OCI-LY7 (cell line): ENCODE data around the gene GHRHR. TPM values are rescaled to one million over a fixed set of nuclear protein-coding genes. Genes with fewer than 3 reads are reported as not detected.

ENCODE experiments used
- BruUV-seq: library from RNA; stranded (reverse); fragments of 400-500 nt; replicated peaks from 2 replicates; lab custom pipeline; 2021; lab: Mats Ljungman, UMichigan
- CTCF ChIA-PET: fragments of 300-600 bp; sonication (Branson Sonifier 250); formaldehyde crosslinking; loops from one replicate; lab custom pipeline; 2022; ENCODE audit warnings: antibody characterized with exemption; ENCODE audit not compliant: unreplicated experiment; lab: Charles Lee
- POLR2A ChIA-PET: fragments of 300-600 bp; sonication (Branson Sonifier 250); formaldehyde crosslinking; loops from one replicate; lab custom pipeline; 2022; ENCODE audit warnings: antibody characterized with exemption; lab: Charles Lee
- DNase-seq: peaks from one replicate; pipeline ENCODE4 v3.0.0-alpha.2; 2015; ENCODE audit warnings: low spot score
- H2AFZ ChIP-seq: fragments of 200-600 bp; sonication (generic), shearing (Covaris generic); 2 replicates; pipeline ENCODE4 v1.6.1; 2014; ENCODE audit warnings: mild to moderate bottlenecking, antibody characterized with exemption, low read length, moderate library complexity
- H3K27ac ChIP-seq: fragments of 200-600 bp; sonication (generic); 2 replicates; pipeline ENCODE4 v1.5.1; 2014; ENCODE audit warnings: mixed run types, low read depth, mild to moderate bottlenecking, moderate library complexity, low read length, inconsistent platforms; ENCODE audit not compliant: poor library complexity, severe bottlenecking
- H3K36me3 ChIP-seq: fragments of 200-600 bp; sonication (generic); 2 replicates; pipeline ENCODE4 v1.6.1; 2014; ENCODE audit warnings: mild to moderate bottlenecking, antibody characterized with exemption, low read length, moderate library complexity, mixed read lengths; ENCODE audit not compliant: insufficient read depth
- H3K4me1 ChIP-seq: fragments of 200-600 bp; sonication (generic); 2 replicates; pipeline ENCODE4 v1.5.1; 2014; ENCODE audit warnings: mild to moderate bottlenecking, low read length; ENCODE audit not compliant: insufficient read depth, poor library complexity, severe bottlenecking
- H3K4me2 ChIP-seq: fragments of 200-600 bp; sonication (generic); 2 replicates; pipeline ENCODE4 v1.6.1; 2014; ENCODE audit warnings: mild to moderate bottlenecking, low read length
- H3K4me3 ChIP-seq: fragments of 200-600 bp; sonication (generic); 2 replicates; pipeline ENCODE4 v1.5.1; 2014; ENCODE audit warnings: mild to moderate bottlenecking, low read depth, low read length; ENCODE audit not compliant: poor library complexity, severe bottlenecking
- H3K79me2 ChIP-seq: fragments of 200-600 bp; sonication (generic); 2 replicates; pipeline ENCODE4 v1.6.1; 2016; ENCODE audit warnings: low read depth, mild to moderate bottlenecking, low read length, moderate library complexity, mixed read lengths; ENCODE audit not compliant: insufficient read depth
- H3K9me2 ChIP-seq: fragments of 200-600 bp; sonication (generic); 2 replicates; pipeline ENCODE4 v1.6.1; 2016; ENCODE audit warnings: mild to moderate bottlenecking, low read length, mixed read lengths; ENCODE audit not compliant: insufficient read depth
- H3K9me3 ChIP-seq: fragments of 200-600 bp; sonication (generic); 2 replicates; pipeline ENCODE4 v1.6.1; 2014; ENCODE audit warnings: mild to moderate bottlenecking, mixed run types, low read length, mixed read lengths
- H4K20me1 ChIP-seq: fragments of 200-600 bp; sonication (generic); 2 replicates; pipeline ENCODE4 v1.6.1; 2014; ENCODE audit warnings: mild to moderate bottlenecking, antibody characterized with exemption, low read length, moderate library complexity, mixed read lengths; ENCODE audit not compliant: insufficient read depth
- CTCF ChIP-seq: fragments of 200-600 bp; sonication (generic); conservative IDR thresholded peaks from 2 replicates; pipeline ENCODE4 v1.5.1; 2014; ENCODE audit warnings: mild to moderate bottlenecking, antibody characterized with exemption, low read length, moderate library complexity, mixed read lengths
- EZH2phosphoT487 ChIP-seq: fragments of 200-600 bp; sonication (generic); IDR thresholded peaks from 2 replicates; pipeline ENCODE4 v1.6.1; 2018; ENCODE audit warnings: low read depth, borderline replicate concordance, mild to moderate bottlenecking, mixed run types, antibody characterized with exemption, low read length, moderate library complexity, mixed read lengths
- intact Hi-C: fragments of 100-400 bp; cut with micrococcal nuclease; formaldehyde crosslinking; loops from one replicate; pipeline ENCODE4 v1.10.0; 2022; ENCODE audit not compliant: unreplicated experiment
- total RNA-seq, 2 experiments: library from RNA; depleted of rRNA in 1 of 2; stranded (reverse); fragments of >200 nt in 1 of 2; shearing (Covaris generic) in 1 of 2; gene quantifications; 2 replicates each; pipeline ENCODE4 v1.2.3, GENCODE V29; 2014 to 2022

Gene GHRHR
- total RNA-seq, 2 experiments from 2014 or later, result not detected

GRCh38 chr7:30932562-30932961 lies 31.2 kb upstream of the GHRHR start:
- no peaks in the 10 kb centered on the region for H3K9me3 ChIP-seq
- no peak overlapping the region for H3K27ac ChIP-seq
- no peaks in the 10 kb centered on the region for H3K9me2 ChIP-seq
- H4K20me1 ChIP-seq, result no peaks in the 10 kb centered on the region
- no peaks in the 10 kb centered on the region for H3K79me2 ChIP-seq
- intact Hi-C loops, result no loop called here
- no peak for DNase-seq
- ChIA-PET CTCF (interaction anchor here (0.8 kb wide), 1 partner anchor 16 kb away, joined by 3 read pairs; no protein-coding TSS in a partner anchor), POLR2A (interaction anchor here (0.5 to 0.7 kb wide), 2 partner anchors 118 to 834 kb away, joined by 3 read pairs; no protein-coding TSS in a partner anchor)
- H3K4me1 ChIP-seq, result no peaks in the 10 kb centered on the region
- H2AFZ ChIP-seq, result no peak overlapping the region
- TF ChIP-seq EZH2phosphoT487 (no peak), CTCF (no peak)
- H3K36me3 ChIP-seq, result no peaks in the 10 kb centered on the region
- BruUV-seq, result no TSS peak
- H3K4me3 ChIP-seq, result no peak overlapping the region
- no peak overlapping the region for H3K4me2 ChIP-seq

DNA sequence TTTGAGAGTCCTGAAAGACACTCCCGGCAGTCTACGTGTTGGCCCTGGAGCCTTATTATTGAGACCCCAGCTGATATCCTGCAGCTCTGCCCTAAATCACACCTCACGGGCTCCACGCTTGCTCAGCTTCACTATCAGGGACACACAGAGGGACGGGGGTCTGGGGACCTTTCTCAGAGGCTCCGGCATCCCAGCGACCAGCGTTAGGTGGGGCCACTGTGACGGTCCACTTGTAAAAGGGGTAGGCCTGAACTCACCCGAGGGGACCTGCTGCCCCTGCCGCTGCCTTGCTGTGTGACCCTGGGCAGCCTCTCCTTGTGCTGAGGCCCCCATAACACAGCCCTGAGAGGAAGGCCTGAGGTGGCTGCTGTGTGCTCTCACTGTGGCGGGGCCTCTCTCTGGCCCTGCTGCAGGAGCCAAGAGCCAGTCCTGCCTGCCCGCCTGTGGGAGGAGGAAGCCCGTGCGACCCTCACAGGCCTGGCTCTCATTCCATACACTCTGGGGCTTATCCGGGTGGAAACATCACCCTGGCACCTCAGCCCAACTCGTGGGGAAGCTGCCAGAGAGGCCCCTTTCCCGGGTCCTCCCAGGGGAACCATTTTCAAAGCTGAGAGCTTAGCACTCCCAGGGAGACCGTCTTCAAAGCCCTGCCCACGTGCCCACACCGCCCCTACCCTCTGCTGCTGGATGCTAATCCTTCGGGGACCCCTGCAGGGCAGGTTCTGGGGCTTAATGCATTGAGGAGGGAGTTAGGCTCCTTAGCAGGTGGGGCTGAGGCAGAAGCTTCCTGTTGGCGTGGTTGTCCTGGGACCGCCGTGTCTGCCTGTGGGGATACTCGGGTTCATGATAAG lies 30.4 kb upstream of the GHRHR start:
- ChIA-PET POLR2A (no interaction called here), CTCF (interaction anchor here (1.0 kb wide), 1 partner anchor 189 kb away, joined by 3 read pairs; no protein-coding TSS in a partner anchor)
- BruUV-seq, result no TSS peak
- Histone ChIP-seq H2AFZ (no peak overlapping the region), H3K36me3 (no peaks in the 10 kb centered on the region), H3K9me2 (no peaks in the 10 kb centered on the region), H3K4me1 (no peaks in the 10 kb centered on the region), H4K20me1 (no peaks in the 10 kb centered on the region), H3K27ac (no peak overlapping the region), H3K4me3 (no peak overlapping the region), H3K79me2 (no peaks in the 10 kb centered on the region), H3K4me2 (no peak overlapping the region), H3K9me3 (no peaks in the 10 kb centered on the region)
- intact Hi-C loops, result no loop called here
- no peak for DNase-seq
- TF ChIP-seq EZH2phosphoT487 (no peak), CTCF (no peak)

- ChIA-PET POLR2A (no interaction called here), CTCF (interaction anchor here (0.8 to 1.0 kb wide), 2 partner anchors 49 to 189 kb away, joined by 3 to 6 read pairs; no protein-coding TSS in a partner anchor)
- H4K20me1 ChIP-seq, result no peaks in the 10 kb centered on the region
- TF ChIP-seq CTCF (no peak), EZH2phosphoT487 (no peak)
- intact Hi-C loops, result no loop called here
- H3K4me1 ChIP-seq, result no peaks in the 10 kb centered on the region
- H2AFZ ChIP-seq, result no peak overlapping the region
- no TSS peak for BruUV-seq
- no peaks in the 10 kb centered on the region for H3K9me3 ChIP-seq
- no peaks in the 10 kb centered on the region for H3K36me3 ChIP-seq
- H3K4me3 ChIP-seq, result no peak overlapping the region
- DNase-seq, result no peak
- H3K9me2 ChIP-seq, result no peaks in the 10 kb centered on the region
- H3K27ac ChIP-seq, result no peak overlapping the region
- H3K79me2 ChIP-seq, result no peaks in the 10 kb centered on the region
- H3K4me2 ChIP-seq, result no peak overlapping the region
These were observed 29.5 kb upstream of the GHRHR start for GRCh38 chr7:30934225-30934624.
